ENCODE measurements around the gene PHYHD1.

The PHYHD1 gene

DNA sequence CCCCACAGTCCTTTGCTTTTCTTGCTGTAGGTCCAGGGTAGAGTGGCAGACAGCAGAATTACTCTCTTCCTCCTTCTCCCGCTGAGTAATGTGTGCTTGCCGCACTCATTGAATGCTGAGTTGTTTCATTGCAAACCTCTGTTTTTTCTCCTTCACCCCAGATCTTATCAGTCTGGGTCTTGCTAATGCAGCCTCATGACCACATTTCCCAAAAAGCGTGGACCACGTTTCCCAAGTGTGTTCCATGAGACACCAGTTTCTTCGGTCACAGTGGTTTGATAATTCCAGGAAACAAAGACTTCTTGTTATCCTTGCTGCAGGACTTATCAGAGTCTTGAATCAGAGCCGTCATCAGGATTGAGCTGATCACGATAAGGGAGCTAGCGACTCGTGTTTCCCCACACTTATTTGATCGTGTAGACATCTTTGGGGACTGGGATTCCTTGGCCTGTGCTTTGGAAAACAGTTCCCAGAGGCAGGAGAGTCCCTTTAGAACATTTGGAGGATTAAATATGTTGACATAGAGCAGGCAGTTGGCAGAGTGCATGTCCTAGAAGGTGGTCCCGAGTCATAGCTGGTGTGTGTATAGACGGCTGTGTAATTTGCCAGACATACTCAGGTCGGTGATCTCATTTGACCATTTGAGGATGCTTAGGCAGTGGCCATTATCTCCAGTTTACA, 34.4 kb upstream of the PHYHD1 start:
- Histone ChIP-seq H3K4me3 (no peak overlapping the region), H3K9me3 (replicated peaks in 1 of 11) (no peaks in the 10 kb centered on the region), H4K20me1 (peaks cover 0 to 89% (median 76%) of the 10 kb centered on the region in 11 experiments; a peak in 20 of 22 replicates), H3K9ac (0 out of 22 replicates have a peak overlapping the region, but pooled peaks of 1 of the 11 experiments have one; percentile 17), H3K36me3 (peaks cover 47 to 76% (median 69%) of the 10 kb centered on the region in 11 experiments), H3K4me2 (no peak overlapping the region), H3K4me1 (peaks cover 16 to 37% (median 24%) of the 10 kb centered on the region in 10 experiments), H3K27ac (no peak overlapping the region), H3K27me3 (no peaks in the 10 kb centered on the region)
- TF ChIP-seq Cebpa-rat (IDR thresholded peaks at IDR 0.05), result no peak

DNA sequence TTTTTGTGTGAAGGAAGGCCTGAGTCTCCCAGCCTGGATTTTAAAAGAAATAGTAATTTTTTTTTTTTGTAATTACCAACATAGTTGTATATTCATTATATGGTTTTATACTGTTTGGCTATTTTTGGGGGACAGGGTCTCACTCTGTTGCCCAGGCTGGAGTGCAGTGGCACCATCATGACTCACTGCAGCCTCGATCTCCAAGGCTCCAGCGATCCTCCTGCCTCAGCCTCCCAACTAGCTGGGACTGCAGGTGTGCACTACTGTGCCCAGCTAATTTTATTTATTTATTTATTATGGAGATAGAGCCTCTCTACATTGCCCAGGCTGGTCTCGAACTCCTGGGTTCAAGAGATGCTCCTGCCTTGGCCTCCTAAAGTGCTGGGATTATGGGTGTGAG, 33.7 kb upstream of the PHYHD1 start:
- TF ChIP-seq Cebpa-rat (IDR thresholded peaks at IDR 0.05), result no peak
- Histone ChIP-seq H3K4me1 (peaks cover 16 to 44% (median 28%) of the 10 kb centered on the region in 10 experiments), H3K4me2 (no peak overlapping the region), H3K4me3 (no peak overlapping the region), H3K27ac (no peak overlapping the region), H3K9me3 (replicated peaks in 1 of 11) (no peaks in the 10 kb centered on the region), H3K27me3 (no peaks in the 10 kb centered on the region), H3K9ac (no peak overlapping the region), H4K20me1 (peaks cover 0 to 96% (median 83%) of the 10 kb centered on the region in 11 experiments; a peak in 20 of 22 replicates), H3K36me3 (peaks cover 54 to 83% (median 76%) of the 10 kb centered on the region in 11 experiments)

DNA sequence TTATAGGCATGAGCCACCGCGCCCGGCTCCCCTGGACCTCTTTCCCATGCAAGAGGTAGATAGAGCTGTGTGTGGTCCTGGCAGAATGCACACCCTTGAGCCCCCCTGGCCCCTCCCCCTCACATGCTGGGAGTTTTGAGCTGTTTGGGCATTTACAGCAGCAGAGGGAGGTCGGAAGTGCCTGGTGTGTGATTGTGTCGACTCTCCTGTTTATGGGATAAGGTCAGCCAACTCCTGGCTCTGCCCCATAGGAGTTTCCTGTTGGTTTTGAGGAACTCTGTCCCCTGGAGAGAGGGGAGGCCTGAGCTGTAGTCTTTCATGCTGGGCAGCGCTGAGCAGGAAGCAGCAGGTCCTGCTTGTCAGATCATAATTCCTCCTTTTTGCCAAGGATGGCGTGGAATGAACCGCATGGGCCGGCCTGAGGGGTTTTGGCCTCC, 32.9 kb upstream of the PHYHD1 start:
- H3K4me2 ChIP-seq, result peak overlapping the region in 2 of 11 experiments; percentile 12 to 19; a peak in 2 of 22 replicates
- no peak for TF ChIP-seq Cebpa-rat (IDR thresholded peaks at IDR 0.05)
- peak overlapping the region in 1 of 11 experiments; percentile 14; a peak in 2 of 22 replicates for H3K27ac ChIP-seq
- H3K9ac ChIP-seq, result 0 out of 22 replicates have a peak overlapping the region, but pooled peaks of 2 of the 11 experiments have one; percentile 3 to 19
- peaks cover 63 to 92% (median 85%) of the 10 kb centered on the region in 11 experiments for H3K36me3 ChIP-seq
- no peaks in the 10 kb centered on the region for H3K9me3 ChIP-seq (replicated peaks in 1 of 11)
- H4K20me1 ChIP-seq, result peaks cover 0 to 97% (median 89%) of the 10 kb centered on the region in 11 experiments; a peak in 20 of 22 replicates
- H3K4me3 ChIP-seq, result no peak overlapping the region
- no peaks in the 10 kb centered on the region for H3K27me3 ChIP-seq
- peaks cover 15 to 51% (median 35%) of the 10 kb centered on the region in 10 experiments for H3K4me1 ChIP-seq

DNA sequence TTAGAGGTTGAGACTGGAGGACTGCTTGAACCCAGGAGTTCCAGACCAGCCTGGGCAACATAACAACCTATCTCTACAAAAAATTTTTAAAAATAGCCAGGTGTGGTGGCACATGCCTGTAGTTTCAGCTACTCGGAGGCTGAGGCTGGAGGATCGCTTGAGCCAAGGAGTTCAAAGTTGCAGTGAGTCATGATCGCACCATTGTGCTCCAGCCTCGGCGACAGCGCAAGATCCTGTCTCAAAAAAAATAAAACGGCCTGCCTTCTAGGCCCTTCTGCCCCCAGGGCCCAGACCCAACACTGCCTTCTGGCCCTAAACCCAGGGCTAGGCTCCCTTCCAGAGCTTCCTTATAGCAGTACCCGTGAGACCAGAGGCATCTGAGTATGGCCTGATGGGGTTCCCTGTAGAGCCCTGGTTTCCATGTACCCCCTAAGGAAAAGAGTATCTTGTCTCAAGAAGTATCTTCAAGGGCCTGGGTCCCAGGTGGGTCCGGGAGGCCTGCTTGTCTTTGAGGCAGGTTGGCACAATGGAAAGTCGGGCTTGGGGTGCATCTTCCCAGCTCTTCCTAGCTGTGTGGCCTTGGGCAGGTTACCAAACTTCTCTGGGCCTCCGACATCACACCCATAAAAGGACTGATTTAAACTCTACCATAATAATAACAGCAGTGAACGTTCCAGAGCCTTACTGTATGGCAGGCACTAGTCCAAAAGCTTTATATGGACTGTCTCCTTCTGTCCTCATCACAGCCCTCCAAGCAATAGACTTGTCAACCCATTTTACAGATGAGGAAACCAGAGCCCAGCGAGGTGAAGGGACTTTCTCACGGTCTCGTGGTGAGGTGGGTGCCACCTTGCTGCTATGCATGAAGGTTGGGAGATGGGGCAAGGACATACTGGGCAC, 29.2 kb upstream of the PHYHD1 start:
- Histone ChIP-seq H3K4me3 (no peak overlapping the region), H3K27ac (peak overlapping the region in 2 of 11 experiments; percentile 62; a peak in 4 of 22 replicates), H3K27me3 (no peaks in the 10 kb centered on the region), H3K4me2 (peak overlapping the region in 5 of 11 experiments; percentile 23 to 78 (median 64); a peak in 9 of 22 replicates), H3K36me3 (peaks cover 62 to 99% (median 94%) of the 10 kb centered on the region in 11 experiments), H3K9ac (peak overlapping the region in 5 of 11 experiments; percentile 2 to 57 (median 16); a peak in 2 of 22 replicates), H3K9me3 (replicated peaks in 1 of 11) (no peaks in the 10 kb centered on the region), H3K4me1 (peaks cover 0 to 33% (median 17%) of the 10 kb centered on the region in 10 experiments; a peak in 16 of 20 replicates), H4K20me1 (peaks cover 0 to 85% (median 60%) of the 10 kb centered on the region in 11 experiments; a peak in 18 of 22 replicates)
- no peak for TF ChIP-seq Cebpa-rat (IDR thresholded peaks at IDR 0.05)

DNA sequence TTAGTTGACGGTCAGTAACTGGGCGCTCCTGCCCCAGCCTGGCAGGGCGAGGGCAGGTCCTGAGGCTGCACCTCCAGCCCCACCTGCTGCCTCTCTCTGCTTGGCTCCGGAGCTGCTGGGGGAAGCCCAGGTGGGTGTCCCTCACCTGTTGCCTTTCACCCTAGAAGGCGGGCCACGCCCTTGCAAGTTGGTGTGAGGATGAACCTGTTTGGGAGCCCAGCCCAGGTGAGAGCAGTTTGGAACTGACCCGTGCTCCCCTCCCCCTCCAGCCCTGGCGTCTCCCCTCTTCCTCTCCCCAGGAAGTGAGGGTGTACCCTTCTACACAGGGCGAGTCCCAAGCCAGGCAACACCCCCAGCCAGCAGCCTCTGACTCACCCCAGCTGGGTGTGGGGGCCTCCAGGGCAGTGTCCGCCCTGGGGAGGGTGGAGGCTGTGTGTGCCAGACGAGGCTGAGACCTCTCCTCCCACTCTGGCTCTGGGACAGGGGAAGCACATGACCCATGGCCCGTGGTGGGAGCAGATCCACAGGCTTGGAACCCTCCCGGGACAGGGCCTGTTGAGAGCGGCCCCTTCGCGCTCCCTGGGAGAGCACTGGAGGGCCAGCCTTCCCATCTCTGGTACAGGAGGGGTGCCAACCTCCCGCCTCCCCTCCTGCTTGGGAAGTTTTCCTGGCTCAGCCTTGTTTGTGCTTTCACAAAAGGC, 28.4 kb upstream of the PHYHD1 start:
- Histone ChIP-seq H3K4me3 (no peak overlapping the region), H3K4me2 (peak overlapping the region in 5 of 11 experiments; percentile 23 to 78 (median 64); a peak in 10 of 22 replicates), H3K4me1 (peaks cover 2 to 38% (median 19%) of the 10 kb centered on the region in 10 experiments; a peak in 19 of 20 replicates), H3K27me3 (no peaks in the 10 kb centered on the region), H4K20me1 (peaks cover 0 to 80% (median 53%) of the 10 kb centered on the region in 11 experiments; a peak in 18 of 22 replicates), H3K9ac (peak overlapping the region in 8 of 11 experiments; percentile 2 to 57 (median 28); a peak in 8 of 22 replicates), H3K36me3 (peaks cover 63 to 99% (median 94%) of the 10 kb centered on the region in 11 experiments), H3K27ac (peak overlapping the region in 7 of 11 experiments; percentile 18 to 62 (median 52); a peak in 15 of 22 replicates), H3K9me3 (replicated peaks in 1 of 11) (no peaks in the 10 kb centered on the region)
- TF ChIP-seq Cebpa-rat (IDR thresholded peaks at IDR 0.05), result no peak

DNA sequence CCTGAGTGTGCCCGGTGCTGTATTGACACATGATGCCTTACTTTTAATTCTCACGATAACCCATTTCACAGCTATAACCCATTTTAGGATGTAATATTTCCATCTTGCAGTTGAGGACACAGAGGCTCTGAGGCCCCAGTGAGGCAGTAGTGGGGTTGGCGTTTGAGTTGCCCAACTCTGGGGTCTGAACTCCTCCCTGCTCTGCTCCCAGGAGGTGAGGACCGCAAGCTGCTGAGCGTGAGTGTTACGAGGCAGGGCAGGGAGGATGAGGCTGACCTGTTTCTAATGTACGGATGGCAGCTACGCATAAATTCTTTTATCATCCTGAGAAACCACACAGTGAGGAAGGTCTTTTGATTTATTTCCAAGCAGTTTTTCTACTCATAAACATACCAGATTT, 27.4 kb upstream of the PHYHD1 start:
- Histone ChIP-seq H3K9ac (no peak overlapping the region; a peak in 1 of 22 replicates), H4K20me1 (peaks cover 0 to 70% (median 44%) of the 10 kb centered on the region in 11 experiments; a peak in 18 of 22 replicates), H3K27me3 (no peaks in the 10 kb centered on the region), H3K36me3 (peaks cover 58 to 99% (median 92%) of the 10 kb centered on the region in 11 experiments), H3K4me2 (0 out of 22 replicates have a peak overlapping the region, but pooled peaks of 1 of the 11 experiments have one; percentile 78), H3K27ac (peak overlapping the region in 2 of 11 experiments; percentile 48 to 62; a peak in 2 of 22 replicates), H3K9me3 (replicated peaks in 1 of 11) (no peaks in the 10 kb centered on the region), H3K4me3 (no peak overlapping the region), H3K4me1 (peaks cover 12 to 41% (median 23%) of the 10 kb centered on the region in 10 experiments)
- TF ChIP-seq Cebpa-rat (IDR thresholded peaks at IDR 0.05), result no peak

DNA sequence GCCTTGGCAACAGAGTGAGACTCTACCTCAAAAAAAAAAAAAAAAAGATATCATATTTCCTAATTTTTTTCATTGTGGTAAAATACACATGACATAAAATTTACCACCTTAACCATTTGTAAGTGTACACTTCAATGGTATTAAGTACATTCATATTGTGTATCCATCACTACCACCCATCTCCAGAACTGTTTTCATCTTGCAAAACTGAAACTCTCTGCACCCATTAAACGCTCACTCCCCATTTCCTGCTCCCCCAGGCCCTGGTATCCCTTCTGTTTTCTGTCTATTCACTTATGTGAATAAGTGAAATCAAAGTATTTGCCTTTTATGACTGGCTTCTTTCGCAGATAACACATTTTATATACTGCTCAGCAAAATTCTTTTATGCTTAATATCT, 26.0 kb upstream of the PHYHD1 start:
- Histone ChIP-seq H3K9me3 (replicated peaks in 1 of 11) (no peaks in the 10 kb centered on the region), H3K36me3 (peaks cover 53 to 94% (median 86%) of the 10 kb centered on the region in 11 experiments), H3K4me3 (no peak overlapping the region), H3K4me1 (peaks cover 26 to 52% (median 37%) of the 10 kb centered on the region in 10 experiments), H4K20me1 (peaks cover 0 to 70% (median 36%) of the 10 kb centered on the region in 11 experiments; a peak in 16 of 22 replicates), H3K9ac (no peak overlapping the region), H3K27me3 (no peaks in the 10 kb centered on the region), H3K4me2 (no peak overlapping the region), H3K27ac (no peak overlapping the region)
- TF ChIP-seq Cebpa-rat (IDR thresholded peaks at IDR 0.05), result no peak

DNA sequence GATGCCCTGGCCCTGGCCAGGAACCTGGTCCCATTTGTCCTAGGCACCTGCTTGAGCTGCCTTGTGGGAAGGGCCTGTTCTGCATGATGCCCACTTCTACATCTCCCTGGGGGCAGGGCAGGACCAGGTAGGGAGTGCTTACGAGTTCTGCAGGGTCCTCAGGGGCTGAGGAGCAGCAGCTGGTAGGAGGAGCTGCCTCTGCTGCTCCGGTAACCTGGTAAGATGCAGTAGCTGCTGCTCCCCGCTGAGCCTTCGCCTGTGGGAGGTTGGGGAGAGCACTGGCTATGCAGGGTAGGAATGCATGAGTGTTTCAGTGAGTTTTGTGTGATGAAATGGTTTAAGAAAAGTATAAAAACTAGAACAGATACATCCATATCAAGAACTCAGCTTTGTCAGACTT, 25.2 kb upstream of the PHYHD1 start:
- Histone ChIP-seq H3K27me3 (no peaks in the 10 kb centered on the region), H3K4me3 (no peak overlapping the region), H3K36me3 (peaks cover 53 to 86% (median 78%) of the 10 kb centered on the region in 11 experiments), H4K20me1 (peaks cover 0 to 71% (median 32%) of the 10 kb centered on the region in 11 experiments; a peak in 16 of 22 replicates), H3K4me2 (no peak overlapping the region), H3K27ac (no peak overlapping the region), H3K9ac (no peak overlapping the region), H3K4me1 (peaks cover 34 to 59% (median 45%) of the 10 kb centered on the region in 10 experiments), H3K9me3 (replicated peaks in 1 of 11) (no peaks in the 10 kb centered on the region)
- no peak for TF ChIP-seq Cebpa-rat (IDR thresholded peaks at IDR 0.05)
